ENCODE data around the gene TFF2.

Gene TFF2

GRCh38 chr21:42366292-42367010 is 15.7 kb upstream of the TFF2 start, which contains the start of gene TFF1:
TFF1 (minus strand) TSS chr21:42366535; CDS start chr21:42366495, 40 bp downstream.
- no peak for DNase-seq (ENCODE audit: low read depth)

GRCh38 chr21:42365770-42366169 is 15.0 kb upstream of the TFF2 start:
- no peak for DNase-seq (ENCODE audit: low read depth)

DNA sequence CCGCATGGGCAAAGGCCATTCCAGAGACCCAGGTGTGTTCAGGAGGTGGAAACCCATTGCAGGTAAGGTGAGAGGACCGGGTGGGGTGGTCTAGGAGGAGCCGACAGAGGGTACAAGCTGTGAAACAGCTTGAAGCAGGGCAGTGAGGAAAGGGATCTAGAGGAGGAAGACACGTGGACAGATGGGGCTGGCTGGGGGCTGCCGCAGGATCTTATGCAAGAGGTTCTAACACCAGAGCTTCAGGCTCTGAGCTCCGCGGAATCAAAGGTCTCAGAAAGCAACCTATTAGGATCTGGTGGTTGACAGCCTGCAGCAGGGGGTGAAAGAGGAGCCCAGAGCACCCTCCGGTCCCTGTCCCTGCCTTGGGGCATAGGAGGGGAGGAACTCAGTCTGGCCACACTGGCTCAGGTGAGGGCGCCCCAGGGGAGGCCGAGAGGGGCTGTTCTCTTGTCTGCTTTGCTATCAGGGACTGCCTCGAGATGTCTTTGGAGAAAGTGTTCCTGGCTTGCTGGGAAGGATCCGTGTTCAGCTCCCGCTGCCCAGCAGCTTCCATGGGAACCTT is 13.6 kb upstream of the TFF2 start:
- no peak for DNase-seq (ENCODE audit: low read depth)

DNA sequence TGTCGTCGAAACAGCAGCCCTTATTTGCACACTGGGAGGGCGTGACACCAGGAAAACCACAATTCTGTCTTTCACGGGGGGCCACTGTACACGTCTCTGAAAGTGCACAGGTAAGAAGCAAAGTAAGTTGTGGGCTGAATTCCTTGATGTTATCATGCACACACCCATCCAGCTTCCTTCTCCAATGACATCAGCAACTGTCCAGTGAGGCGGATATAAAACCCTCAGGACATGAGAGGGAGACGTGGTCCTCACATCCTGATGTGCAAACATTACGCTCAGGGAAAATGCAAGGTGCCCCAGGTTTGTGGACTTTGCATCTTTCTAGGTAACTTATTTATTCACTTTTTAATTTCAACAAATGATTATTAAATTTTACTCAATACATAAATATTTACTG is 12.5 kb upstream of the TFF2 start:
- DNase-seq (ENCODE audit: low read depth): no peak

- no peak for DNase-seq (ENCODE audit: low read depth)
Observed at GRCh38 chr21:42362700-42363099, 11.9 kb upstream of the TFF2 start.

- DNase-seq (ENCODE audit: low read depth): no peak
Observed at GRCh38 chr21:42362198-42362597, 11.4 kb upstream of the TFF2 start.

DNA sequence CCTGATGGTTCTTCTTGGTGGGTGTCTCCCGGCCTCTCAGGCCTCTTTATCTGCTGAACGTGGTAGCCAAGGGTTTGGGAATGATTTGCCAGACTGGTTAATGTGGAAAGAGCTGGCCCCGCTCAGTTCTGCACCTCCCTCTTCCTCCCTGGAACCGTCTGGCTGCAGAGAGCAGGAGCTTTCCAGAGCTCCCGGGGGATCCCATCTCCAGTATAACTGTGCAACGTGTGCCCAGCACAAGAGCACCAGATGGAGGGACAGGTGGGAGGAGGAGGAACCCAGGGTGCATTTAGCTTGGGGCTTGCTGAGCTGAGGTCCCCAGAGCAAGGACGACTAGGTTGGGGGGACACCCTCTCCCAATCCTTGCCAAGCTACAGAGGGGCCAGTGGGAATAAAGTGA is 10.5 kb upstream of the TFF2 start:
- DNase-seq (ENCODE audit: low read depth): no peak

DNA sequence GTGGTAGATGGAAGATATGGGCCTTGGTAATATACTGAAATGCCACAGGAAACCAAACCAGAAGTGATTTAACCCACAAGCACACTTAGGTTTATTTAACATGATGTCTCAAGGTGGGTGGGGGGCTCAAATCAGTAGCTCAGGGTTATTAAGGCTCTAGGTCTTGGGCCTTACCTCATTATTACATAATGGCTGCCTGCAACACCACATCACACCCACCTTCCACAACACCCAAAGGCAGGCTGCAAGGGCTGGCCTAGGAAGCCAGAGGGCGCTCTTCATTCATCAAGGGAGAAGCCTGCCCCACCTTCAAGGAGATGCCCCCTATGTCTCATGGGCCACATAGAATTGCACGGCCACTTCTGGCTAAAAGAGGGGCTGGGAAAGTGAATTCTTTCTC is 9.5 kb upstream of the TFF2 start:
- no peak for DNase-seq (ENCODE audit: low read depth)

GRCh38 chr21:42358937-42359336 is 8.1 kb upstream of the TFF2 start:
- no peak for DNase-seq (ENCODE audit: low read depth)

DNA sequence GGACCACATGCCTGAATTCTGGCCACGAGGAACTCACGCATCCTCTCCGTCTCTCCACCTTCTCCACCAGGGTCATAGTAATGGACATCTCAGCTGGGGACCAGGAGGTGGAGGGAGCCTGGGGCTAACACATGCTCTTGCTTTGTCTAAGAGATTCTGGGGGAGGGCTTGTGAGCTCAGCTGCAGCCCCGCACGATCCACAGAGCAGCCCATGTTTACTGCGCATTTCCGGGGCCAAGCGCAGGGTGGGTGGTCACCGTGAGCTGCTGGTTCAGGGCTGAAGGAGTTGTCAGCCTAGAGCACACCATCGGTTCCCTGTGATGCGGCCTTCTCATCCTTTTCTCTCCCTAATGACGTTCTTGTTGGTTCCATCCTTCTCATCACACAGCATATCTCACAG is 7.5 kb upstream of the TFF2 start:
- no peak for DNase-seq (ENCODE audit: low read depth)

DNA sequence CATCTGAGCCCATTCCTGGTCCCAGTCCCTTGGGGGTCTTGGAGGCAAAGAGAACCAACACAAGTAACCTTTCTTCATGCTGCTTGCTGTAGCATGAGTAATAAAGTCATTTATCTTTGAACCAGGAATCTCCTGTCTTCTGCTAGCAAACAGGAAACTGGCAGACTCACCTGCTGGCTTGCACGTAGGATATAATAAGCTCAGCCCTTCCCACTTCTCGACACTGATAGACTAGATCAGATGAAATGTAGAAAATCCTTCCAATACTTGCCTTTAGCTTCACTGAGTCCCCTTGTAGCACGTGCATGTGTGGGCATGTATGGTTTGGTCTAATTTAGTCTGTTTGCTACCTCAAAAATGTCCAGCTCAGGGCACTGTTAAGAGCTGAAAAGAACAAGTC is 6.5 kb upstream of the TFF2 start:
- DNase-seq (ENCODE audit: low read depth): no peak

- DNase-seq (ENCODE audit: low read depth): no peak
Observed at GRCh38 chr21:42356650-42357049, 5.9 kb upstream of the TFF2 start.

GRCh38 chr21:42356046-42356445 is 5.3 kb upstream of the TFF2 start:
- DNase-seq (ENCODE audit: low read depth): no peak

GRCh38 chr21:42353623-42354022 is 2.8 kb upstream of the TFF2 start:
- DNase-seq (ENCODE audit: low read depth): no peak

GRCh38 chr21:42352441-42353095 is 1.8 kb upstream of the TFF2 start:
- DNase-seq (ENCODE audit: low read depth): no peak

DNA sequence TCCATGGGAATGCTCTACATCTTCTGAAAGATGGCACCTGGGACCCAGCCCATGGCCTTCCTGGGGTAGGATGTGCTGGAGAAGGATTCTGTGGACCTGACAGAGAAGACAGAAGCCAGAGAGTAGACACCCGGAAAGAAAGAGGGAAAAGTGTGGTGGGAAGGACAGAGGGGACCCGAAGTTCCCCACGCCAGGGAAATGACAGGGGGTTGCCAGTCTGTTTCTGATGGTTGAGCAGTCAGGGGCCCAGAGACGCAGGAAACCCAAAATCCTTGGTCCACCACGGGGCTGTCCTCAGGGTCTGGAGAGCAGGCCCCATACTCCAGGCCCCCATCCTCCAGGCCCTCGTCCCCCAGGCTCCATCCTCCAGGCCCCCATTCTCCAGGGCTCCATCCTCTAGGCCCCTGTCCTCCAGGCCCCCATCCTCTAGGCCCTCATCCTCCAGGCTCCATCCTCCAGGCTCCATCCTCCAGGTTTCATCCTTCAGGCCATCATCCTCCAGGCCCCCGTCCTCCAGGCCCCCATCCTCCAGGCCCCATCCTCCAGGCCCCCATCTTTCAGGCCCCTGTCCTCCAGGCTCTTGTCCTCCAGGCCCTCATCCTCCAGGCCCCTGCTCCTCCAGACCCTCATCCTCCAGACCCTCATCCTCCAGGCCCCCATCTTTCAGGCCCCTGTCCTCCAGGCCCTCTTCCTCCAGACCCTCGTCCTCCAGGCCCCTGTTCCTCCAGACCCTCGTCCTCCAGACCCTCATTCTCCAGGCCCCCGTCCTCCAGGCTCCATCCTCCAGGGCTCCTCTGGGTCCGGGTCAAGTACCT is 1.0 kb upstream of the TFF2 start:
- DNase-seq (ENCODE audit: low read depth): no peak

- no peak for DNase-seq (ENCODE audit: low read depth)
Observed at GRCh38 chr21:42350318-42350910, 380 bp downstream of the TFF2 start.

DNA sequence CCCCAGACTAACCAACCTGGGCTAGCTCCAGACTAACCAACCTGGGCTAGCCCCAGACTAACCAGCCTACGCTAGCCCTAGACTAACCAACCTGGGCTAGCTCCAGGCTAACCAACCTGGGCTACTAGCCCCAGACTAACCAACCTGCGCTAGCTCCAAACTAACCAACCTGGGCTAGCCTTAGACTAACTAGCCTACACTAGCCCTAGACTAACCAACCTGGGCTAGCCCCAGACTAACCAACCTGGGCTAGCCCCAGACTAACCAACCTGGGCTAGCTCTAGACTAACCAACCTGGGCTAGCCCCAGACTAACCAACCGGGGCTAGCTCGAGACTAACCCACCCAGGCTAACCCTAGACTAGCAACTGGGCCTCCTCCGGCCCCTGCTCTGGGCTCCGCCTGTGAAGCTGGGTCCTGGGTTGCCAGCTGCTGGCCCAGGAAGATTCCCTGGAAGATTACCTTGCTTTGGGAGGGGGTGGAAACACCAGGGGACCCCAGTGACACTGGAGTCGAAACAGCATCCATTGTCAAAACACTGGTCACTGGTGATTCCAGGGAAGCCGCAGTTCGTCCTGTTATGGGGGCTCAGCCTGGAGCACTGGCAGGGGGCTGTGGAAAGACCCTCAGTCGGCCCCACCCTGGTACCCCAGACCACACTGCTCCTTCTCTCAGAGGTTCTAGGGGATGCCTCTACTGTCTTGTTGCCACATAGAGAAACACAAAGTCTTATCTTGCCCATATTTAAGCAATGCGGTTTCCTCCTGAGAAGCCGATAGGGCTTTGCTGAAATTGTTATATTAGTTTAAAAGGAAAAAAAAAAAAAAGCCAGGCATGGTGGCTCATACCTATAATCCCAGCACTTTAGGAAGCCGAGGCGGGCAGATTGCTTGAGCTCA is 1.1 kb downstream of the TFF2 start:
- DNase-seq (ENCODE audit: low read depth): no peak

DNA sequence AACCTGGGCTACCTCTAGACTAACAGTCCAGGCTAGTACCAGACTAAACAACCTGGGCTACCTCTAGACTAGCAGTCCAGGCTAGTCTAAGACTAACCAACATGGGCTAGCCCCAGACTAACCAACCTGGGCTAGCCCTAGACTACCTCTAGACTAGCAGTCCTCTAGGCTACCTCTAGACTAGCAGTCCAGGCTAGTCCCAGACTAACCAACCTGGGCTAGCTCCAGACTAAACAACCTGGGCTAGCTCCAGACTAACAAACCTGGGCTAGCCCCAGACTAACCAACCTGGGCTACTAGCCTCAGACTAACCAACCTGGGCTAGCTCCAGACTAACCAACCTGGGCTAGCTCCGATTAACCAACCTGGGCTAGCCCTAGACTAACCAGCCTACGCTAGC is 2.0 kb downstream of the TFF2 start:
- no peak for DNase-seq (ENCODE audit: low read depth)

DNA sequence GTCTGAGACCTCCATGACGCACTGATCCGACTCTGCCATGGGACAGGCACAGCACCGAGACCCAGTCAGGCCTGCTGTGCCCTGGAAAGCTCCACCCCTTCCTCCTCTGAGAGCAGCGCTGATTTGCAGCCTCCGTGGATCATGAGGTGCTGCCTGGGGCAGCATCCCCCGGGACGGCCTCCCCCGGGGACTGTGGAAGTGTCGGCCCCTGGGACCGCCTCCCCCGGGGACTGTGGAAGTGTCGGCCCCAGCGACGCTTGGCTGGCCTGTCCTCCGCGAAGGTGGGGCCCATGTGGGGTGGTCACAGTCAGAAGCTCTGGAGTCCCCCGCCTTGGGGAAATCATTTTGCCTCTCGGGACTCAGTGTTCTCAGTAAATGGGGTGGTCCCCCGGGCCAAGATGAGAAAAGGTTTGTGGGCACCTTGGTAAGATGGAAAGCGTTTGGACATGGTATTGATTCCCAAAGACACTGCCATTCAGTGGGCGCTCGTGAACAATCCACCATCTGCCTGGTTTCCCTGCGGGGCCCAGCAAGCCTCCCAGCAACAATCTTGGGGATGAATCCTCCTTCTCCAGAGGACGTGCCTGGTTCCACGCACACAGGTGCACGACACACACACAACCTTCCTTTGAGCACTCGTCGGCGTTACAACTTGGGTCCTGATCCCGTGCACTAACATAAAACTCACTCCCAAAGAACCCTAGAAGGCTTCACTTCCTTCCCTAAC is 3.0 kb downstream of the TFF2 start:
- DNase-seq (ENCODE audit: low read depth): no peak

Data from stimulated activated CD4-positive, alpha-beta T cell treated with anti-CD3 and anti-CD28 coated beads, Interleukin-2, amount 100 ng/mL, for 4 hours (primary cell).